Dermis blood vessel endothelial cell (primary cell): ENCODE data around the gene NUP153. TPM values are rescaled to one million over a fixed set of nuclear protein-coding genes. Genes with fewer than 3 reads are reported as not detected.
A peak's percentile ranks its signal among the peaks of the same experiment; 100 is the strongest.
"Not testable (repeated sequence)": the region's sequence is repeated elsewhere in the genome, so short reads cannot be mapped to it uniquely, and the experiment has no call there.

Experiments
- DNase-seq: peaks from one replicate; pipeline ENCODE4 v3.0.0; 2010
- total RNA-seq: library from RNA; depleted of rRNA; stranded (reverse); fragments of >200 nt; gene quantifications from 2 replicates; pipeline ENCODE4 v1.2.3, GENCODE V29; 2014

The NUP153 gene
- total RNA-seq, 1 donor from 2014 or later: 31.3 TPM

GRCh38 chr6:17712576-17712975 is 5.9 kb upstream of the NUP153 start:
- no peak for DNase-seq

GRCh38 chr6:17710331-17710730 is 3.6 kb upstream of the NUP153 start:
- DNase-seq: no peak

- DNase-seq: no peak
These were observed 2.8 kb upstream of the NUP153 start for GRCh38 chr6:17709476-17709875.

DNA sequence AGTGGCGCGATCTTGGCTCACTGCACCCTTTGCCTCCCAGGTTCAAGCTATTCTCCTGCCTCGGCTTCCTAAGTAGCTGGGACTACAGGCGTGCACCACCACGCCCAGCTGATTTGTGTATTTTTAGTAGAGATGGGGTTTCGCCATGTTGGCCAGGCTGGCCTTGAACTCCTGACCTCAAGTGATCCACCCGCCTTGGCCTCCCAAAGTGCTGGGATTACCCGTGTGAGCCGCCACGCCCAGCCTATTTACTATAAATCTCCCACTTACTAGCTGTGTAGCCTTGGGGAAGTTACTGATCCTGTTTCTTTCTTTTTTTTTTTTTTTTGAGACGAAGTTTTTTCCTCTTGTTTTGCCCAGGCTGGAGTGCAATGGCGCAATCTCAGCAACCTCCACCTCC is 1.3 kb upstream of the NUP153 start:
- DNase-seq: not testable (repeated sequence)

DNA sequence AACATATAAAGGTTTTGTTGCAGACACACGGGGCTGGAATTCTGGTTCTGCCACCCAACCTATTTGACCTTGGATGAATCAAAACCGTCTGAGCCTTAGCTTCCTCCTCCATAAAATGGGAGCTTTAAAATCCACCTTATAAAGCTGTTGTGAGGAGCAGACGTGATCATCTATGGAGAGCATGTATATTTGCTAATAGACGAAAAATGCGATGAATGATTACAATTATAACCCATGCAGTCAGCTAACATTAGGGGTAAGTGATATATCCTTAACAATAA is 586 bp upstream of the NUP153 start:
- no peak for DNase-seq

- peak; percentile 76 for DNase-seq
These were observed 746 bp downstream of the NUP153 start for GRCh38 chr6:17705778-17706579.

- peak; percentile 77 for DNase-seq
These were observed 1.3 kb downstream of the NUP153 start for GRCh38 chr6:17705428-17705777.

GRCh38 chr6:17703256-17703694 is 3.5 kb downstream of the NUP153 start:
- DNase-seq: peak; percentile 83

GRCh38 chr6:17700421-17701416 is 6.0 kb downstream of the NUP153 start:
- no peak for DNase-seq

DNA sequence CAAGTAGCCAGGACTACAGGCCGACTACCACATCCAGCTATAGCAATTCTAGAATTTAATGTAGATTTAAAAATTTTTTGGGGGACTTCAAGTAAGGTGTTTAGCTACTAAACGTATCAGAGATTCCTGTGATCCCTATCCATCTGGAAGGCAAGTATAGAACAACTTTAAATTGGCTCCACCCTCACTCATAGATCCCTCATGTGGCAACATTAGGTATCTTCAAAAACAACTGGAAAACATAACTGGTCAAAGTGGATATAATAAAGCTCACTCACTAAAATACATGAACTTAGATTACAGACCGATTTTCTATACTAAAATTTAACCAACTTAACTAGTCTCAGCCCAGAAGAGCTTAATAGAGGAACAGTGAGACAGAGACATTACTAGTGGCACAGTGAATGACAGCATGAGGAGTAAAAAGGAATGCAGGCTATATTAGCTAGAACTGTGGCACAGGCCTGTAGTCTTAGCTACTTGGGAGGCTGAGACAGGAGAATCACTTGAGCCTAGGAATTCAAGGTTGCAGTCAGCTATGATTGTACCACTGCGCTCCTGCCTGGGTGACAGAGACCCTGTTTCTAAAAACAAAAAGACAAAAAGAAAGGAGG is 14.7 kb downstream of the NUP153 start:
- no peak for DNase-seq

- DNase-seq: no peak
These were observed 18.2 kb downstream of the NUP153 start for GRCh38 chr6:17688481-17688880.

DNA sequence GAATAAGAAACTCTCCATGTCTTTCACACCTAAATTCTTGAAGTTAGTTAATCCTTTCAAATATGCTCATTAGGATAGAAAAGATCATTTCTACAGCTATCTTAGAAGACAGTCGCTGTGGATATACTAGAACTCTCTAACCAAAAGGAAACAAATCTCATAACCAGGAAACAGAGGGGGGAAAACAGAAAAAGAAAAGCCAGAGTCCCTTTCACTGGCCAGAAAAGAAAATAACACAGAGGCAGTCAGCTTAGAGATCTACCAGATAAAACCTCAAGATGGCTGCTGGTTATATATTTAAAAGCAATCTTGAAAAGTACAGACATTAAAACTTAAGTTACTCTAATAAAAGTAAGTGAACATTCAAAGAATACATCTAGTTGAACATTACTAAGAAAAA is 19.6 kb downstream of the NUP153 start:
- DNase-seq: peak; percentile 40

- DNase-seq: no peak
These were observed 22.6 kb downstream of the NUP153 start for GRCh38 chr6:17684134-17684533.

DNA sequence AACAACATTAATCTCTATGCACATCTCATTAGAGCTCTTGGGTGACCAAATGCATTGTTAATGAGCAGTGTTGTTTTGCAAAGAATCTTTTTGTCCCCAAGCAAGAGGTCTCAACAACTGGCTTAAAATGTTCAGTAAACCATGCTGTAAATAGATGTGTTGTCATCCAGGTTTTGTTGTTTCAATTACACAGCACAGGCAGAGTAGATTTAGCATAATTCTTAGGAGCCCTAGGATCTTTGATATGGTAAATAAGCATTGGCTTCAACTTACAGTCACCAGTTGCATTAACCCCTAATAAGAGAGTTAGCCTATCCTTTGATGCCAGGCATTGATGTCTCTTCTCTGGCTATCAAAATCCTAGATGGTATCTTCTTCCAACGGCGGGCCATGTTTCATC is 23.3 kb downstream of the NUP153 start:
- no peak for DNase-seq

DNA sequence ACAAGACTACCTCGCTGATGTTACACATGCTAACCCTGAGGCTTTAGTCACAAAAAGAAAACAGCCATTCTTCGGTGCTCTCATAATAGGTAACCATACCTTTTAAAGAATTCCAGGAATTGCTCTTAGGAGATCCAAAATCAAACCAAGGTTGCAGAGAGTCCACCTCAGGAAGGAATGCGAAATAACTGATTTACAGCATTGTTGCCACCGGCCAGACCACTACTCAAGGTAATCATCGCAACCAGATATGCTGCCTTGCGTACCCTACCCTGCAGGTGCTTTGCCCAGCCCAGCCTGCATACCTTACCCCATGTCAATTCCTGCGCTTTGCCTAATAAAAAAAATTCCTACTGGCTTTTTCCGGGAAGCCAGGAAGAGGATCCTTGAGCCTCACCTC is 27.0 kb downstream of the NUP153 start:
- DNase-seq: no peak

DNA sequence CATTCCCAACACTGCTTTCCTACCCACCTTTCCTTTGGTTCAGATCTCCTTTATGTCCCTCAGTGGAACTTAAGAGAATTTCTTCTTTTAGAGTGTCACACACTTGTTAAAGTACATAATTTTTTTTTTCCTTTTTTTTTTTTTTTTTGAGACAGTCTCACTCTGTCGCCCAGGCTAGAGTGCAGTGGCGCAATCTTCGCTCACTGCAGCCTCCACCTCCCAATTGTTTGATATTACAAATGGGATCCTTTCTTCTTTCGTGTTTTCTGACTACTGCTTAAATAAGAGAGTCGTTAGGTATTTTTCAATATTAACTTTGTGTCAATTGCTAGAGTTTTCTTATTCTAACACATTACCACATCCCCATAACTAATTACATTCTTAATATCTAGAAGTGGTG is 29.1 kb downstream of the NUP153 start:
- DNase-seq: no peak

GRCh38 chr6:17673543-17674254 is 33.0 kb downstream of the NUP153 start:
- DNase-seq: no peak

GRCh38 chr6:17672064-17672718 is 34.5 kb downstream of the NUP153 start:
- DNase-seq: no peak

DNA sequence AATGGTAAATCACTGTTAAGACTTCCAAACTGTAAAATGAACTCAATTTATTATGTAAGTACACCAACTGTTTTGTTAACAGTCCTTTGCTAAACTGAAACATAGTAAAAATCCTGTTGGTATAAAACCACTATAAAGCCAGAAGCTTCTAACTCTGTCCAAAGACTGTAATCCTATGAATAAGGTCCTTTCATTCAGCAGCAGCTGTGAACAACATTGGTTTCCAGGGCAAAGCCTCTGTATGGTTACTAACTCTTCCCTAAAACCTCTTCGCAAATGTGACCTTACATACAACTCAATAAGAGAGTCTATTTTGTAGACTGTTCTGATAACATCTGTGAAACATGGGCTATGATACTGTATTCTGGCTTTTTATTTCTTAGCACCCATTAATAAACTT is 40.1 kb downstream of the NUP153 start:
- DNase-seq: no peak

DNA sequence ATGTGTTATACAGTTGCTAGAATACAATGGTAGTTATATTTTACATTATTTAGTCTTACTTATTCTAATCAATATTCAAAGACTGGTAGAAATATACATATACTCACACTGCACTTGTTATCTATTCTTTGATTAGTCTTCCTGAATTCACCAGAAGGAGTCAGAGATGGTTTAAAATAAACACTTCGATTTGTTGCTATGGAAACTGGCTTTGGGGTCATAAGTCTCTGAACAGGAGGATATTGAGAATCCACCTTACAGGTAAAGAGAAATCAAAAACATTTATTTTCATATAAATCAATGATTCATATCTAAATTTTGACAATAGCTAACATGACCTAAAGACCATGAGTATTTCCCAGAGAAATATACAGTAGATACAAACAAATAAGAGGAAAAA is 41.6 kb downstream of the NUP153 start:
- no peak for DNase-seq

GRCh38 chr6:17663226-17663625 is 43.5 kb downstream of the NUP153 start:
- DNase-seq: no peak

- no peak for DNase-seq
These were observed 44.1 kb downstream of the NUP153 start for GRCh38 chr6:17662585-17662984.
